MM.1S (cell line): Measurements from ENCODE around the gene BICD1.

ENCODE experiments used
- CTCF ChIP-seq: fragments of 300-600 bp; sonication (generic); IDR thresholded peaks from 2 replicates; pipeline ENCODE4 v1.5.1; 2016; ENCODE audit warnings: antibody characterized with exemption, low read length, mixed read lengths
- EZH2 ChIP-seq: fragments of 300-600 bp; sonication (generic); optimal IDR thresholded peaks from 2 replicates; pipeline ENCODE3; 2017; ENCODE audit warnings: low read depth, mild to moderate bottlenecking, antibody characterized with exemption, low read length, mixed read lengths
- EZH2phosphoT487 ChIP-seq: fragments of 300-600 bp; sonication (generic); IDR thresholded peaks from 2 replicates; pipeline ENCODE4 v1.6.1; 2018; ENCODE audit warnings: antibody characterized with exemption, low read length

- no peak for TF ChIP-seq CTCF
- no peak for TF ChIP-seq EZH2phosphoT487
- no peak for TF ChIP-seq EZH2
These were observed 225.8 kb downstream of the BICD1 start for GRCh38 chr12:32332446-32332845.
